Subcutaneous adipose tissue (tissue), 4 donors: ENCODE results near the gene ABHD11. TPM values are rescaled to one million over a fixed set of nuclear protein-coding genes. Genes with fewer than 3 reads are reported as not detected.

Source experiments
- CTCF ChIP-seq: fragments of 450-650 bp; IDR thresholded peaks from one replicate; pipeline ENCODE4 v1.5.1; 2016; ENCODE audit warnings: low read depth, mild to moderate bottlenecking, control low read depth, antibody characterized with exemption, moderate library complexity
- total RNA-seq, 4 donors: library from RNA; depleted of rRNA; stranded (reverse); fragments of >200 nt; gene quantifications; one replicate each; pipeline ENCODE4 v1.1.0, GENCODE V29; 2016

The ABHD11 gene
- total RNA-seq, 4 donors from 2014 or later = 8.5 to 13.8 (median 11.5) TPM

- no peak for TF ChIP-seq CTCF
These were observed 32.2 kb downstream of the ABHD11 start for GRCh38 chr7:73706126-73707044.

- TF ChIP-seq CTCF = no peak
These were observed 33.1 kb downstream of the ABHD11 start for GRCh38 chr7:73705551-73705920.

- TF ChIP-seq CTCF = no peak
These were observed 33.7 kb downstream of the ABHD11 start for GRCh38 chr7:73704640-73705550.

- no peak for TF ChIP-seq CTCF
These were observed 34.6 kb downstream of the ABHD11 start for GRCh38 chr7:73703757-73704639.

GRCh38 chr7:73703225-73703624, 35.4 kb downstream of the ABHD11 start:
- TF ChIP-seq CTCF = no peak

GRCh38 chr7:73702665-73703064, 35.9 kb downstream of the ABHD11 start:
- no peak for TF ChIP-seq CTCF
